IPS DF 6.9 (cell line): ENCODE measurements around the gene DNAH12.
"Not testable (repeated sequence)": the region's sequence is repeated elsewhere in the genome, so short reads cannot be mapped to it uniquely, and the experiment has no call there.

Experiments
- DNase-seq: peaks from one replicate; pipeline ENCODE4 v3.0.0-alpha.2; 2013; ENCODE audit warnings: low read depth, low spot score
- H3K27ac ChIP-seq: one replicate; pipeline ENCODE4 v1.5.1; 2013; ENCODE audit warnings: low read length, control low read depth
- H3K27me3 ChIP-seq: 2 replicates; pipeline ENCODE4 v1.6.1; 2013; ENCODE audit warnings: mild to moderate bottlenecking, low read length; ENCODE audit not compliant: control insufficient read depth, insufficient read depth
- H3K36me3 ChIP-seq: 2 replicates; pipeline ENCODE4 v1.6.1; 2013; ENCODE audit warnings: low read length; ENCODE audit not compliant: control insufficient read depth, insufficient read depth
- H3K4me1 ChIP-seq: 2 replicates; pipeline ENCODE4 v1.6.1; 2013; ENCODE audit warnings: low read length; ENCODE audit not compliant: control insufficient read depth, insufficient read depth
- H3K4me3 ChIP-seq: 2 replicates; pipeline ENCODE4 v1.5.1; 2013; ENCODE audit warnings: mild to moderate bottlenecking, low read length
- H3K9me3 ChIP-seq: 2 replicates; pipeline ENCODE4 v1.6.1; 2013; ENCODE audit warnings: low read length, inconsistent platforms; ENCODE audit not compliant: control insufficient read depth, insufficient read depth
- WGBS: extraction: QIAGEN DNeasy Blood & Tissue Kit; methylation state at CpG from one replicate; pipeline ENCODE4 v1.1.7; 2013; ENCODE audit warnings: mixed read lengths, missing lambda C conversion rate; ENCODE audit not compliant: insufficient read length, insufficient coverage; 5-methylcytosine and 5-hydroxymethylcytosine counted together

DNAH12 gene

DNA sequence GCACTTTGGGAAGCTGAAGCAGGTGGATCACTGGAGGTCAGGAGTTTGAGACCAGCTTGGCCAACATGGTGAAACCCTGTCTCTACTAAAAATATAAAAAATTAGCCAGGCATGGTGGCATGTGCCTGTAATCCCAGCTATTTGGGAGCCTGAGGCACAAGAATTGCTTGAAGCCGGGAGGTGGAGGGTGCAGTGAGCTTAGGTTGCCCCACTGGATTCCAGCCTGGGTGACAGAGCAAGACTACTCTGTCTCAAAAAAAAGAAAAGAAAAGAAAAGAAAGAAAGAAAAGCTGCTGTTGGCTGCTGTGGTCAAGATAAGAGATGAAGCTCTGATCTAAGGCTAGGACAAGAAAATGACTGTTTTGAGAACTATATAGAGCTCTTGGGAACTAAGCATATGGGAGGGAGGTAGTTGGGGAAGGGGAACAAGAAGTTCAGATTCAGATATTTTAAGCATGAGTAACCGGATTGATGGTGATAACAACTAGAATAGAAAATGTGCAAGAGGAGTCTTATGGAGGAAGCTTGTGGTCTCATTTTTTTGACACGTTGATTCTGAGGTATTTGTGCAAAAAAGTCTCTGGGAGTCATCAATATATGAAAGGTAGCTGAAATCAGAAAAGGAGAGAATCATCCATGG is 25.7 kb downstream of the DNAH12 start:
- no peaks in the 10 kb centered on the region for H3K36me3 ChIP-seq
- no peaks in the 10 kb centered on the region for H3K27me3 ChIP-seq
- no CpG with 5 or more reads among the region's 3 CpGs for WGBS
- H3K4me1 ChIP-seq, result no peaks in the 10 kb centered on the region
- DNase-seq, result no peak
- H3K4me3 ChIP-seq, result no peak overlapping the region
- no peaks in the 10 kb centered on the region for H3K9me3 ChIP-seq
- no peak overlapping the region for H3K27ac ChIP-seq

DNA sequence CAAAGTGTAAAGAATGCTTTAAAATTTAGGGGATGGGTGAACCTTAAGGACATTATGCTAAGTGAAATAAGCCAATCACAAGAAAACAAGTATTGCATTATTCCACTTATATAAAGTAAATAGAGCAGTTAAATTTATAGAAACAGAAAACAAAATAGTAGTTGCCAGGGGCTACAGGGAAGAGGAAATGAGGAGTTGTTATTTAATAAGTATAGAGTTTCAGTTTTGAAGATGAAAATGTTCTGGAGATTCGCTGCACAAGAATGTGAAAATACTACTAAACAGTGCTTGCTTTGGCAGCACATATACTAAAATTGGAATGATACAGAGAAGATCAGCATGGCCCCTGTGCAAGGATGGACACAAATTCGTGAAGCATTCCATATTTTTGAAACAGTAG is 32.0 kb downstream of the DNAH12 start:
- H3K27me3 ChIP-seq, result no peaks in the 10 kb centered on the region
- no peak overlapping the region for H3K27ac ChIP-seq
- no peaks in the 10 kb centered on the region for H3K9me3 ChIP-seq
- no peak overlapping the region for H3K4me3 ChIP-seq
- no peaks in the 10 kb centered on the region for H3K36me3 ChIP-seq
- DNase-seq, result no peak
- WGBS, result no CpG with 5 or more reads among the region's 2 CpGs
- H3K4me1 ChIP-seq, result no peaks in the 10 kb centered on the region

- no peak for DNase-seq
- H3K9me3 ChIP-seq, result no peaks in the 10 kb centered on the region
- H3K36me3 ChIP-seq, result no peaks in the 10 kb centered on the region
- H3K27ac ChIP-seq, result no peak overlapping the region
- no CpG with 5 or more reads among the region's 1 CpG for WGBS
- H3K4me1 ChIP-seq, result no peaks in the 10 kb centered on the region
- no peaks in the 10 kb centered on the region for H3K27me3 ChIP-seq
- H3K4me3 ChIP-seq, result no peak overlapping the region
Observed at GRCh38 chr3:57505901-57506300, 38.2 kb downstream of the DNAH12 start.

- no peak overlapping the region for H3K27ac ChIP-seq
- no peaks in the 10 kb centered on the region for H3K9me3 ChIP-seq
- no peaks in the 10 kb centered on the region for H3K27me3 ChIP-seq
- no CpG with 5 or more reads among the region's 2 CpGs for WGBS
- no peaks in the 10 kb centered on the region for H3K4me1 ChIP-seq
- H3K4me3 ChIP-seq, result no peak overlapping the region
- DNase-seq, result no peak
- H3K36me3 ChIP-seq, result no peaks in the 10 kb centered on the region
Observed at GRCh38 chr3:57500506-57500905, 43.6 kb downstream of the DNAH12 start.

DNA sequence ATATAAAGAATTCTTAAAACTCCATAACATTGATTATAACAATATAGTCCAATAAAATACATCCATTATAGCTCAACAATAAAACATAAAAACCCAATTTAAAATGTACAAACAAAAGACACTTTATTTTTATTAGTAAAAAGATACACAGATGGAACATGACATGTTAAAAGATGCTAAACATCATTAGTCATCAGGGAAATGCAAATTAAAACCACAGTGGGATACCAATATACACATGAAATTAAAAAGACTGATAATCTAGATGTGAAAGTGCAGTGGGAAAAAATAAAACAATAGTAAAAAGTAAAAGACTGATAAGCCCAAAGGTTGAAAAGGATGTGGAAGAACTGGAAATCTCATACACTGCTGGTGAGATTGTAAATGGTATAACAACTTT is 46.2 kb downstream of the DNAH12 start:
- H3K27ac ChIP-seq, result no peak overlapping the region
- no peak for DNase-seq
- H3K9me3 ChIP-seq, result no peaks in the 10 kb centered on the region
- no peaks in the 10 kb centered on the region for H3K4me1 ChIP-seq
- no peaks in the 10 kb centered on the region for H3K27me3 ChIP-seq
- H3K36me3 ChIP-seq, result no peaks in the 10 kb centered on the region
- H3K4me3 ChIP-seq, result no peak overlapping the region

GRCh38 chr3:57484563-57484962 is 59.6 kb downstream of the DNAH12 start:
- Histone ChIP-seq H3K4me1 (no peaks in the 10 kb centered on the region), H3K4me3 (no peak overlapping the region), H3K36me3 (no peaks in the 10 kb centered on the region), H3K27ac (no peak overlapping the region), H3K27me3 (no peaks in the 10 kb centered on the region), H3K9me3 (no peaks in the 10 kb centered on the region)
- WGBS, result no CpG with 5 or more reads among the region's 1 CpG
- no peak for DNase-seq

GRCh38 chr3:57477193-57477592 is 67.0 kb downstream of the DNAH12 start:
- DNase-seq, H3K36me3 ChIP-seq, H3K27ac ChIP-seq, H3K27me3 ChIP-seq, H3K9me3 ChIP-seq, H3K4me3 ChIP-seq, H3K4me1 ChIP-seq: not testable (repeated sequence)
- no CpG with 5 or more reads among the region's 13 CpGs for WGBS

DNA sequence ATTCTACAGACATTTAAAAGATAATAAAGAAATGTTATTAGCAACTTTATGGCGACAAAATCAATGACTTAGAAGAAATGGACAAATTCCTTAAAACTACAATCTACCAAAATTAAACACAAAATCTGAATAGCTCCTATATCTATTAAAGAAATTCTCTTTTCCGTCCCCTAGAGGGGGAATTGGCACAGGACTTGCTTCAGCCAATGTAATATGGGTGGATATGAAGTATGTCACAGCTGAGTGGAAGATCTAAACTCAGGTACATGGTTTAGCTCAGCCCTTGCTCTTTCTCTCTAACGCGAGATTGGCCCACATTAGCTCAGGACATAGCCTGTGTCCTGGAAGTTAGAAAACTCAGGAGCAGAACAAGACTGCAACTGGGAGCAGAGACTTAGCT is 79.3 kb downstream of the DNAH12 start:
- Histone ChIP-seq H3K9me3 (no peaks in the 10 kb centered on the region), H3K36me3 (no peaks in the 10 kb centered on the region), H3K27me3 (no peaks in the 10 kb centered on the region), H3K4me3 (no peak overlapping the region), H3K4me1 (no peaks in the 10 kb centered on the region), H3K27ac (no peak overlapping the region)
- no peak for DNase-seq
- WGBS, result no CpG with 5 or more reads among the region's 4 CpGs

GRCh38 chr3:57464011-57464410 is 80.1 kb downstream of the DNAH12 start:
- H3K36me3 ChIP-seq, result no peaks in the 10 kb centered on the region
- H3K4me3 ChIP-seq, result no peak overlapping the region
- H3K27me3 ChIP-seq, result no peaks in the 10 kb centered on the region
- DNase-seq, result no peak
- WGBS, result no CpG with 5 or more reads among the region's 3 CpGs
- H3K27ac ChIP-seq, result no peak overlapping the region
- H3K9me3 ChIP-seq, result no peaks in the 10 kb centered on the region
- no peaks in the 10 kb centered on the region for H3K4me1 ChIP-seq

GRCh38 chr3:57451150-57451846 is 92.8 kb downstream of the DNAH12 start:
- no peaks in the 10 kb centered on the region for H3K9me3 ChIP-seq
- no peaks in the 10 kb centered on the region for H3K27me3 ChIP-seq
- no peaks in the 10 kb centered on the region for H3K36me3 ChIP-seq
- H3K4me1 ChIP-seq, result no peaks in the 10 kb centered on the region
- no peak for DNase-seq
- H3K27ac ChIP-seq, result no peak overlapping the region
- no CpG with 5 or more reads among the region's 14 CpGs for WGBS
- H3K4me3 ChIP-seq, result no peak overlapping the region

GRCh38 chr3:57449276-57449847 is 94.8 kb downstream of the DNAH12 start:
- DNase-seq, H3K36me3 ChIP-seq, H3K27ac ChIP-seq, H3K9me3 ChIP-seq, H3K27me3 ChIP-seq, H3K4me3 ChIP-seq, H3K4me1 ChIP-seq: not testable (repeated sequence)
- no CpG with 5 or more reads among the region's 33 CpGs for WGBS
